ENCODE measurements around the gene INPP5D.

Gene INPP5D

DNA sequence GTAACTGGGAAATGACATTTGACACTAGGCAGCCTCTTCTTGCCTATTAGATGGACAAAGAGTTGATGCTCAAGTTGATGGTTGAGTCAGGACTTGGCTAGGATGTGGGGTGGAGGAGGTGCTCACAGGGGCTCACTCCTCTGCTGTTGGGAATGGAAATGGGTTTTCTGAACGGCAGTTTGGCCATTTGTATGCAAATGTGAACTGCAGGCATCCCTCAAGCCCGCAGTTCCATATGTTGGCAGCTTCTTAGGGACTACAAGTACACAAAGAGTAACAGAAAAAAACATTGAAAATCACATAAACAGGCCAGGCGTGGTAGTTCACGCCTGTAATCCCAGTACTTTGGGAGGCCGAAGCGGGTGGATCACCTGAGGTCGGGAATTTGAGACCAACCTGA lies 80.8 kb downstream of the INPP5D start:
- H3K4me1 ChIP-seq (ENCODE audit: insufficient read depth, poor library complexity, severe bottlenecking), result peaks cover 5% of the 10 kb centered on the region
- no peaks in the 10 kb centered on the region for H3K9me3 ChIP-seq (ENCODE audit: severe bottlenecking)
- ATAC-seq (ENCODE audit: low read depth), result no peak

DNA sequence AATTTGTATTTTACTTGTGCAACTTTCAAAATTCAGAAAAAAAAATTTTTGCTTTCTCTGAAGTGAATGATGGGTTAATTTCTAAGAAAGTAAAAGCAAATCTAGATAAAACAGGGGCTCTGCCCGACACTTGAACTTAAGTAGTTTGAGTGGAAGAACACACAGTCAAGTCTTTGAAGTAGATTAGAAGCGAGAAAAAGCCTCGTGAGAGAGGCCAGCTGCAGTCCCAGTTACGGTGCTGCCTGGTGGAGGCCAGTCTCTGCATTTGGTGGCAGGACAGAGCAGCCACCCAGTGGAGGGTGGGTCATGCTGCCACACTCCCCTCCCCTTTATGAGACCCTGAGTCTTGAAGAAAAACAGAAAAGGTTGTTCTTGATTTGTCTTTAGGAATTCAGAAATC lies 81.8 kb downstream of the INPP5D start:
- no peak overlapping the region for H3K27ac ChIP-seq (ENCODE audit: poor library complexity, severe bottlenecking)
- peaks cover 6% of the 10 kb centered on the region for H3K36me3 ChIP-seq (ENCODE audit: low read depth)
- ATAC-seq (ENCODE audit: low read depth), result no peak

More for the DNA sequence above, 80.8 kb downstream of the INPP5D start:
- Histone ChIP-seq H3K4me3 (ENCODE audit: severe bottlenecking) (no peak overlapping the region), H3K27ac (ENCODE audit: poor library complexity, severe bottlenecking) (no peak overlapping the region), H3K36me3 (ENCODE audit: low read depth) (no peaks in the 10 kb centered on the region; the same call in 1 of the 2 replicates), H3K27me3 (ENCODE audit: insufficient read depth, poor library complexity, severe bottlenecking) (no peaks in the 10 kb centered on the region)
- no peak for DNase-seq (ENCODE audit: low spot score)
- TF ChIP-seq, protein P1, sequence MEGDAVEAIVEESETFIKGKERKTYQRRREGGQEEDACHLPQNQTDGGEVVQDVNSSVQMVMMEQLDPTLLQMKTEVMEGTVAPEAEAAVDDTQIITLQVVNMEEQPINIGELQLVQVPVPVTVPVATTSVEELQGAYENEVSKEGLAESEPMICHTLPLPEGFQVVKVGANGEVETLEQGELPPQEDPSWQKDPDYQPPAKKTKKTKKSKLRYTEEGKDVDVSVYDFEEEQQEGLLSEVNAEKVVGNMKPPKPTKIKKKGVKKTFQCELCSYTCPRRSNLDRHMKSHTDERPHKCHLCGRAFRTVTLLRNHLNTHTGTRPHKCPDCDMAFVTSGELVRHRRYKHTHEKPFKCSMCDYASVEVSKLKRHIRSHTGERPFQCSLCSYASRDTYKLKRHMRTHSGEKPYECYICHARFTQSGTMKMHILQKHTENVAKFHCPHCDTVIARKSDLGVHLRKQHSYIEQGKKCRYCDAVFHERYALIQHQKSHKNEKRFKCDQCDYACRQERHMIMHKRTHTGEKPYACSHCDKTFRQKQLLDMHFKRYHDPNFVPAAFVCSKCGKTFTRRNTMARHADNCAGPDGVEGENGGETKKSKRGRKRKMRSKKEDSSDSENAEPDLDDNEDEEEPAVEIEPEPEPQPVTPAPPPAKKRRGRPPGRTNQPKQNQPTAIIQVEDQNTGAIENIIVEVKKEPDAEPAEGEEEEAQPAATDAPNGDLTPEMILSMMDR (IDR thresholded peaks at IDR 0.05; ENCODE audit: poor library complexity, severe bottlenecking), result no peak

DNA sequence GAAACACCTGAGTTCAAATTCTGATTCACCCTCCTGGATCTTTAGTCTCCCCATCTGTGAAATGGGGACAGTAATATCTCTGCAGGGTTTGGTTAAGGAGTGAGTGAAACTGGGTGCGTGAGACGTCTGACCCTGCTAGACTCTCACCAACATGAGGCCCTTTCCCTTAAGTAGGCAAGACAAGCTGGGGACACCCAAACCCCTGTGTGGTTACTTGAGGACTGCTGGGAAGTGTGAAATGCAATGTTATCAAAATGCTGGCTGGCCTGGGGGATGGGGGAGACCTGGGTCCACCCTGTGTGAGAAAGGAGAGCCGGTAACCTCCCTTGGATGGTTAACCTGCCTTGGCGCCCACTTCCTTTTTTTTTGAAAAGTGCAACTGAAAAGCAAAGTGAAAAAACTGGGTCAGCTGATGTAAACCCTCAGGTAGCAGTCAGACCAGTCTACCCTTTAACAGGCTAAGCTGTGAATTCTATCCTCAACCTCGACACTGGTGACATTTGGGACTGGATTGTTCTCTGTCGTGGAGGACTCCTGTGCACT lies 82.3 kb downstream of the INPP5D start:
- DNase-seq (ENCODE audit: low spot score) (no peak), ATAC-seq (ENCODE audit: low read depth) (no peak)
- Histone ChIP-seq H3K27ac (ENCODE audit: poor library complexity, severe bottlenecking) (no peak overlapping the region), H3K4me1 (ENCODE audit: insufficient read depth, poor library complexity, severe bottlenecking) (peaks cover 5% of the 10 kb centered on the region), H3K4me3 (ENCODE audit: severe bottlenecking) (no peak overlapping the region), H3K27me3 (ENCODE audit: insufficient read depth, poor library complexity, severe bottlenecking) (no peaks in the 10 kb centered on the region), H3K36me3 (ENCODE audit: low read depth) (peaks cover 11% of the 10 kb centered on the region), H3K9me3 (ENCODE audit: severe bottlenecking) (no peaks in the 10 kb centered on the region)
- TF ChIP-seq, protein P1 (IDR thresholded peaks at IDR 0.05; ENCODE audit: poor library complexity, severe bottlenecking), result no peak

More for the DNA sequence above, 81.8 kb downstream of the INPP5D start:
- Histone ChIP-seq H3K4me3 (ENCODE audit: severe bottlenecking) (no peak overlapping the region), H3K4me1 (ENCODE audit: insufficient read depth, poor library complexity, severe bottlenecking) (peaks cover 5% of the 10 kb centered on the region), H3K9me3 (ENCODE audit: severe bottlenecking) (no peaks in the 10 kb centered on the region), H3K27me3 (ENCODE audit: insufficient read depth, poor library complexity, severe bottlenecking) (no peaks in the 10 kb centered on the region)
- DNase-seq (ENCODE audit: low spot score), result no peak
- TF ChIP-seq, protein P1 (IDR thresholded peaks at IDR 0.05; ENCODE audit: poor library complexity, severe bottlenecking), result no peak

DNA sequence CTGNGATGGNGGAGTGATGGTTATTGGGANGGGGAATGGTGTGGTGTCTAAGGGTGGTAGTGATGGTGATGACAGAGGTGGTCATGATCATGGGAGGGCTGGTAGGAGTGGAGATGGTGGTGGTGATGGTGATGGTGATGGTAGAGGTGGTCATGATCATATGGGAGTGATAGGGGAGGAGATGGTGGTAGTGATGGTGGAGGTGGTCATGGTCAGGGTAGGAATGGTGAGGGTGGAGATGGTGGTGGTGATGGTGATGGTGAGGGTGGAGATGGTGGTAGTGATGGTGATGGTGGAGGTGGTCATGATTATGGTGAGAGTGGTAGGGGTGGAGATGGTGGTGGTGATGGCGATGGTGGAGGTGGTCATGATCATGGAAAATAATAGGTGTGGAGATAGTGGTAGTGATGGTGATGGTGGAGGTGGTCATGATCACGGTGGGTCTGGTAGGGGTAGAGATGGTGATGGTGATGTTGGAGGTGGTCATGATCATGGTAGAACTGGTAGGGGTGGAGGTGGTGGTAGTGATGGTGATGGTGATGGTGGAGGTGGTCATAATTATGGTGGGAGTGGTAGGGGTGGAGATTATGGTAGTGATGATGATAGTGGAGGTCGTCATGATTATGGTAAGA lies 83.7 kb downstream of the INPP5D start:
- Histone ChIP-seq H3K27ac (ENCODE audit: poor library complexity, severe bottlenecking) (no peak overlapping the region), H3K9me3 (ENCODE audit: severe bottlenecking) (no peaks in the 10 kb centered on the region), H3K27me3 (ENCODE audit: insufficient read depth, poor library complexity, severe bottlenecking) (no peaks in the 10 kb centered on the region), H3K36me3 (ENCODE audit: low read depth) (peaks cover 20% of the 10 kb centered on the region), H3K4me1 (ENCODE audit: insufficient read depth, poor library complexity, severe bottlenecking) (peaks cover 5% of the 10 kb centered on the region), H3K4me3 (ENCODE audit: severe bottlenecking) (no peak overlapping the region)
- ATAC-seq (ENCODE audit: low read depth) (no peak), DNase-seq (ENCODE audit: low spot score) (peak; percentile 11)
- TF ChIP-seq, protein P1 (IDR thresholded peaks at IDR 0.05; ENCODE audit: poor library complexity, severe bottlenecking), result no peak

DNA sequence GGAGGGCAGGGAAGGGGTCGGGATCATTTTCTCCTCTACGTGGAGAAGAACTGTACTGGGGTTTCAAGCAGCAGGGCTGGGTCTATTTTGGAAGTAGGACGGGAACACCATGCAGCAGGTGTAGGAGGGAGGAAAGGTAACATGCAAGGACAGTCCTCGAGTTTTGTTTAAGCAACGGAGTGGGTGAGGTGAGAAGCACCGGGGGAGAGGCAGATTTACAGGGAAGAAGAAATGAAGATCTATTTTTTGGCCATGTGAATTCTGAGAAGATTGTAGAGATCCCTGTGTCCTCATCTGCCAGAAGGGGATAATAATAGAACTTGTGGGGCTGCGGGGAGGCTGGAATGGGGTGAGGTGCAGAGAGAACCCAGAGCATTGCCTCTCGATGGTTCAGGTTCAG lies 85.6 kb downstream of the INPP5D start:
- Histone ChIP-seq H3K4me1 (ENCODE audit: insufficient read depth, poor library complexity, severe bottlenecking) (no peaks in the 10 kb centered on the region), H3K4me3 (ENCODE audit: severe bottlenecking) (no peak overlapping the region), H3K27ac (ENCODE audit: poor library complexity, severe bottlenecking) (no peak overlapping the region), H3K27me3 (ENCODE audit: insufficient read depth, poor library complexity, severe bottlenecking) (no peaks in the 10 kb centered on the region), H3K36me3 (ENCODE audit: low read depth) (peaks cover 35% of the 10 kb centered on the region), H3K9me3 (ENCODE audit: severe bottlenecking) (no peaks in the 10 kb centered on the region)
- TF ChIP-seq, protein P1 (IDR thresholded peaks at IDR 0.05; ENCODE audit: poor library complexity, severe bottlenecking), result no peak
- ATAC-seq (ENCODE audit: low read depth) (no peak), DNase-seq (ENCODE audit: low spot score) (peak; percentile 16)
